ENCODE measurements around the gene TFIP11. TPM values are rescaled to one million over a fixed set of nuclear protein-coding genes. Genes with fewer than 3 reads are reported as not detected.

TFIP11 gene
- total RNA-seq, 4 donors from 2014 or later = 30.7 to 66.7 (median 50.0) TPM

DNA sequence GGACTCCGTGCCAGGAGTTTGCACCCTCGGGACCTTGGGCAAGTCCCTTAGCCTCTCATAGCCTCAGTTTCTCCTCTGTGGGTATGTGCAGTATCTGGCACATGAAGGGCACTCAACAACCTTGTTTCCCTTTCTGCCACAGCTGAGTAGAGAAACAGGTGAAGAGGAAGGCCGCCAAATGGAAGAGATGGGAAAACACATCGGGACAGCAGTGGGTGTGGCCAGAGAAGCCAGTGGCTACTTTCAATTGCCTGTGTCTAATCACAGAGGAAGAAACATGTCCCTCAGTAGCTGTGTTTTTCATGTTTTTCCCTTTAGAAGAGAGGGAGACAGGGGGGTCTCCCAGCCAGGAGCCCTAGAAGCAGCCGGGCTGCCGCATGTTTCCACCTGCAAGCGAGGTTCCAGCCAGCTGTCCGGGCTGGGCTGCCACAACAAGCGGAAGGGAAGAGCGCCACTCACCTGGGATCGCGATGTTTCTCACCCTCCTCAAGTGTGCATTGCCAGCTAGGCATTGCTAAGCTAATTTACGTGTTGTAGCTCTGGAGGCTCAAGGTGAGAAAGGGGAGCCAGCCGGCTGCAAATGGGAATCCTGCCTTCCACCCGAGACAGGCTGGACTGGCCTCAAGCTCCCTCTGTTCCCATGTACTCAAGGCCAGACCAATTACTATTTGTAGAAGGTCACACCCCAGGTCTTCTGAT, 66.5 kb downstream of the TFIP11 start:
- DNase-seq = no peak
- 60 to 75% methylated on average over 15 of the region's 15 CpGs for WGBS, 2 donors
- no peaks in the 10 kb centered on the region for H3K9me3 ChIP-seq
- no peak overlapping the region for H3K27ac ChIP-seq
- H3K36me3 ChIP-seq = peaks cover 0 to under 1% of the 10 kb centered on the region in 2 donors
- H3K27me3 ChIP-seq = no peaks in the 10 kb centered on the region
- TF ChIP-seq, protein P1, sequence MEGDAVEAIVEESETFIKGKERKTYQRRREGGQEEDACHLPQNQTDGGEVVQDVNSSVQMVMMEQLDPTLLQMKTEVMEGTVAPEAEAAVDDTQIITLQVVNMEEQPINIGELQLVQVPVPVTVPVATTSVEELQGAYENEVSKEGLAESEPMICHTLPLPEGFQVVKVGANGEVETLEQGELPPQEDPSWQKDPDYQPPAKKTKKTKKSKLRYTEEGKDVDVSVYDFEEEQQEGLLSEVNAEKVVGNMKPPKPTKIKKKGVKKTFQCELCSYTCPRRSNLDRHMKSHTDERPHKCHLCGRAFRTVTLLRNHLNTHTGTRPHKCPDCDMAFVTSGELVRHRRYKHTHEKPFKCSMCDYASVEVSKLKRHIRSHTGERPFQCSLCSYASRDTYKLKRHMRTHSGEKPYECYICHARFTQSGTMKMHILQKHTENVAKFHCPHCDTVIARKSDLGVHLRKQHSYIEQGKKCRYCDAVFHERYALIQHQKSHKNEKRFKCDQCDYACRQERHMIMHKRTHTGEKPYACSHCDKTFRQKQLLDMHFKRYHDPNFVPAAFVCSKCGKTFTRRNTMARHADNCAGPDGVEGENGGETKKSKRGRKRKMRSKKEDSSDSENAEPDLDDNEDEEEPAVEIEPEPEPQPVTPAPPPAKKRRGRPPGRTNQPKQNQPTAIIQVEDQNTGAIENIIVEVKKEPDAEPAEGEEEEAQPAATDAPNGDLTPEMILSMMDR (IDR thresholded peaks at IDR 0.05) = no peak
- TF ChIP-seq POLR2A (IDR thresholded peaks at IDR 0.05) = no peak
- H3K4me1 ChIP-seq = peaks cover 0 to 6% of the 10 kb centered on the region in 2 donors
- H3K4me3 ChIP-seq (replicated peaks in 1 of 3) = no peak overlapping the region
- intact Hi-C loops (cut with DNase I) = no loop called here

DNA sequence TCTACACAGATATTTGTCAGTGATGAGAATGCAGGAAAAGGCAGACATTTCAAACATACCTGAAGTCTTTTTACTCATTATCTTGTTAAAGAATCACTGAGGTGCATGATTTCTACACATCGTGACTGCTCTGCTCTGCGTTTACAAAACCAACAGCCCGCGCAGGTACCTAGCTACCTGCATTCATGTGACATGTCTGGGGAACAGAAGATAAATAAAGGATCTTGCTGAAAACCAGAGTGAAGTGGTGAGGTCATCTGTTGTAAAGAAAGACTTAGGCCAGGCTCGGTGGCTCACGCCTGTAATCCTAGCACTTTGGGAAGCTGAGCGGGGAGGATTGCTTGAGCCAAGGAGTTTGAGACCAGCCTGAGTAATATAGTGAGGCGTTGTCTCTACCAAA, 67.5 kb downstream of the TFIP11 start:
- WGBS, 2 donors = 54 to 82% methylated on average over 8 of the region's 8 CpGs
- Histone ChIP-seq H3K9me3 (no peaks in the 10 kb centered on the region), H3K36me3 (no peaks in the 10 kb centered on the region), H3K27me3 (no peaks in the 10 kb centered on the region), H3K27ac (no peak overlapping the region), H3K4me3 (replicated peaks in 1 of 3) (no peak overlapping the region), H3K4me1 (peaks cover 0 to 6% of the 10 kb centered on the region in 2 donors)
- TF ChIP-seq, protein P1 (IDR thresholded peaks at IDR 0.05) = no peak
- no peak for TF ChIP-seq POLR2A (IDR thresholded peaks at IDR 0.05)
- intact Hi-C loops (cut with DNase I) = no loop called here
- peak; percentile 20 to 53 for DNase-seq

DNA sequence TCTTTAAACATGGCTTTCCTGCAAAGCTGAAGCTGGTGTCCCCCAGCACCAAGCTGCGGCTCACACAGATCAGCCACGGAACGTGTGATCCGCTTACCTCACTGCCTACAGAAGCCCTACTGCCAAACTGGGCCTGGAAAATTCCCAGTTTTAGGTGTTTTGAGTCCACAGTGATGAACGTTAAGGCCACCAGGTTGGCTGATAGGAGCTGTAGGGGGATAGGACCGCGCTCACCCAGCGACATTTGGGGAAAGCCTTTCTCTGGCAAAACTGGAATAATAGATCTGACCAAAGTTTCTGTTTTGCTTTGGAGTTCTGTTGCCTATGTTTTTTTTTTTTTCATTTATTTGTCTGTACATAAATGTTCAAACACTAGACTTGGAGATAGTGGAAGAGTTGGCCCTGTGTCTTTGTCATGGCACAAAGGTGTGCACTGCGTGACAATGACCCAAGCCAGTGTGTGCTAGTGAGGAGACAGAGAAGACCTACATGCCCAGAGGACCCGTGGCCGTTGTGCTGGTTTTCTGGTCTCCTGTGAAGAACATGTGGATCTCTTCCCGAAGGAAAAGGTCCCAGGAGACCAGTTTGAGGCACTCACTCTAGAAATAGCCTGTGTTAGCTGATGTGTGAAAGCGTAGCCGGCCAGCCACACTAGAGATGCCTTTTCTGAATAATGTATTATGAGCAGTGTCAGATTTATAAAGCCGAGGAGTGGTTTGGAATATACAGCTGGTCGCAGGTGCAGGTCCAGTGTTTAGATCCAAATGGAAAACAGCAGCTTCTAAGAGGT, 68.2 kb downstream of the TFIP11 start:
- intact Hi-C loops (cut with DNase I) = no loop called here
- TF ChIP-seq, protein P1 (IDR thresholded peaks at IDR 0.05) = no peak
- TF ChIP-seq POLR2A (IDR thresholded peaks at IDR 0.05) = no peak
- DNase-seq = peak in 1 of 2 donors; percentile 19
- WGBS, 2 donors = 70 to 74% methylated on average over 12 to 16 of the region's 16 CpGs
- no peaks in the 10 kb centered on the region for H3K27me3 ChIP-seq
- no peaks in the 10 kb centered on the region for H3K9me3 ChIP-seq
- H3K4me3 ChIP-seq (replicated peaks in 1 of 3) = no peak overlapping the region
- H3K27ac ChIP-seq = no peak overlapping the region
- peaks cover 0 to 6% of the 10 kb centered on the region in 2 donors for H3K4me1 ChIP-seq
- H3K36me3 ChIP-seq = no peaks in the 10 kb centered on the region

DNA sequence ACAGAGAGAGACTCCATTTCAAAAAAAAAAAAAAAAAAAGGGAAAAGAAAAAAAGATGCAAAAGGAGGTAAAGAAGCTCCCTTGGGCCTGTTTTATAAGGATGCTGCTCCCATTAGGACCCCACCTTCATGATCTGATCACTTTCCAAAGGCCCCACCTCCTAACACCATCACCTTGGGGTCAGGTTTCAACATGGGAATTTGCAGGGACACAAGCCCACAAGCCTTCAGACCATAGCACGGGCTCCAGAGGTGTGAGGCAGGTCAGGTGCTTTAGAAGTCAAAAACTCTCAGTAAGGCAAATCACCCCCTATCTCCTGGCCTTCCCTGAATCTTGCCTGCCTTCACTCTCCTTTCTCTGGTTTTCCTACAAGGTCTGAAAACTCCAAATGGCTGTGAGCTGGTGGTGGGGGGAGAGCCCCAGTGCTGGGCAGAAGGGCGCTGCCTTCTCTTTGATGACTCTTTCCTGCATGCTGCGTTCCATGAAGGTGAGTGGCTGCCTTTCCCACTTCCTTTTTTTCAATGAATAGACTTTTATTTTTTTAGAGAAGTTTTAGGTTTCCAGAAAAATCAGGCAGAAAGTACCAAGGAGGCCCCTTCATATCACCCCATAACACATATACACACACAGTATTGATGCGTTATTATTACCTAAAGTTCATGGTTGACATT, 70.1 kb downstream of the TFIP11 start:
- H3K27ac ChIP-seq = no peak overlapping the region
- no peak for DNase-seq
- no peak overlapping the region for H3K4me3 ChIP-seq (replicated peaks in 1 of 3)
- H3K4me1 ChIP-seq = peaks cover 0 to 6% of the 10 kb centered on the region in 2 donors
- WGBS, 2 donors = 86 to 88% methylated on average over 4 of the region's 4 CpGs
- no peaks in the 10 kb centered on the region for H3K36me3 ChIP-seq
- H3K9me3 ChIP-seq = no peaks in the 10 kb centered on the region
- H3K27me3 ChIP-seq = no peaks in the 10 kb centered on the region
- intact Hi-C loops (cut with DNase I) = no loop called here
- TF ChIP-seq POLR2A (IDR thresholded peaks at IDR 0.05) = no peak
- TF ChIP-seq, protein P1 (IDR thresholded peaks at IDR 0.05) = no peak

MicroRNAs within 50 kb of the gene (microRNA counts, 767-probe panel; counts per million panel counts)
- 0 to 1,490 counts per million in 2 donors for microRNA hsa-miR-548j

Small RNA genes within 50 kb of the gene (microRNA-seq; reads per million reads assigned to microRNA genes)
- gene MIR548J = 5.1 reads per million, percentile 10 among the genes with 10 or more reads in this experiment

Small RNA genes within 50 kb of the gene (small RNA-seq; reads per million reads assigned to genes)
- gene MIR548J = not detected

Other genes with a start within 250 kb of the TFIP11 start
- gene ASPHD2, start 83.2 kb downstream of the TFIP11 start, total RNA-seq = 1 to 10 TPM in 3 of 4 donors, under 1 TPM in 1; 0.38 to 2.4 (median 1.6) TPM
- gene HPS4, start 28.7 kb downstream of the TFIP11 start, total RNA-seq = 10 to 100 TPM; 27.4 to 51.8 (median 39.1) TPM
- gene SRRD, start 28.6 kb downstream of the TFIP11 start, total RNA-seq = 10 to 100 TPM; 17.9 to 37.4 (median 26.2) TPM
- gene TPST2, start 77.7 kb upstream of the TFIP11 start, total RNA-seq = 100 to 1,000 TPM in 3 of 4 donors, 10 to 100 TPM in 1; 99.2 to 154 (median 121) TPM
- gene CRYBB1, start 105.6 kb upstream of the TFIP11 start, total RNA-seq = 1 to 10 TPM in 1 of 4 donors, not detected in 3; 1.0 TPM
- not detected for gene CRYBA4, start 109.5 kb upstream of the TFIP11 start, total RNA-seq
- gene MIAT, start 145.1 kb upstream of the TFIP11 start, total RNA-seq = 1 to 10 TPM in 3 of 4 donors, under 1 TPM in 1; 0.67 to 2.6 (median 1.2) TPM